Neutrophil (primary cell): ENCODE results near the gene NMNAT2.

Experiments
- H3K27ac ChIP-seq: fragments of 200-600 bp; sonication (generic); 2 replicates; pipeline ENCODE4 v1.5.1; 2016; ENCODE audit warnings: mild to moderate bottlenecking, moderate library complexity
- H3K27me3 ChIP-seq: fragments of 200-600 bp; sonication (generic); 2 replicates; pipeline ENCODE4 v1.6.0; 2016; ENCODE audit warnings: mild to moderate bottlenecking
- H3K36me3 ChIP-seq: fragments of 200-600 bp; sonication (generic); 2 replicates; pipeline ENCODE4 v1.5.1; 2017
- H3K4me1 ChIP-seq, 2 experiments: fragments of 200-600 bp in 1 of 2; sonication (generic) in 1 of 2; 1 replicate in 1 of 2; 2 replicates in 1 of 2; pipeline versions ENCODE4 v1.5.1 to v1.6.1; 2013 to 2016; ENCODE audit warnings: low read depth in 1 of 2, low read length in 1 of 2, mild to moderate bottlenecking in 1 of 2, moderate library complexity in 1 of 2; ENCODE audit not compliant: control insufficient read depth in 1 of 2, insufficient read depth in 1 of 2
- H3K4me3 ChIP-seq, 2 experiments: fragments of 200-600 bp in 1 of 2; sonication (generic) in 1 of 2; 1 replicate in 1 of 2; 2 replicates in 1 of 2; pipeline ENCODE4 v1.5.1; 2013 to 2016; ENCODE audit warnings: low read depth in 1 of 2, low read length in 1 of 2, mild to moderate bottlenecking in 1 of 2, moderate library complexity in 1 of 2
- H3K9me3 ChIP-seq: fragments of 200-600 bp; sonication (generic); 2 replicates; pipeline ENCODE4 v1.5.1; 2016
- TF ChIP-seq, protein P1 (sequence below): fragments of 200-600 bp; sonication (generic); IDR thresholded peaks from 2 replicates; pipeline ENCODE4 v1.5.1; 2016; ENCODE audit warnings: antibody characterized with exemption

The NMNAT2 gene

GRCh38 chr1:183417772-183418491, at the start of gene NMNAT2:
Gene NMNAT2, minus strand, starts transcription at chr1:183418380. Its CDS starts 113 bp downstream, at chr1:183418267.
- Histone ChIP-seq H3K36me3 (no peaks in the 10 kb centered on the region), H3K4me1 (peaks cover 13 to 15% of the 10 kb centered on the region in 2 experiments), H3K27ac (no peak within 1 kb of the TSS), H3K9me3 (no peaks in the 10 kb centered on the region), H3K27me3 (peaks cover 98% of the 10 kb centered on the region), H3K4me3 (no peak within 1 kb of the TSS)
- TF ChIP-seq, protein P1, sequence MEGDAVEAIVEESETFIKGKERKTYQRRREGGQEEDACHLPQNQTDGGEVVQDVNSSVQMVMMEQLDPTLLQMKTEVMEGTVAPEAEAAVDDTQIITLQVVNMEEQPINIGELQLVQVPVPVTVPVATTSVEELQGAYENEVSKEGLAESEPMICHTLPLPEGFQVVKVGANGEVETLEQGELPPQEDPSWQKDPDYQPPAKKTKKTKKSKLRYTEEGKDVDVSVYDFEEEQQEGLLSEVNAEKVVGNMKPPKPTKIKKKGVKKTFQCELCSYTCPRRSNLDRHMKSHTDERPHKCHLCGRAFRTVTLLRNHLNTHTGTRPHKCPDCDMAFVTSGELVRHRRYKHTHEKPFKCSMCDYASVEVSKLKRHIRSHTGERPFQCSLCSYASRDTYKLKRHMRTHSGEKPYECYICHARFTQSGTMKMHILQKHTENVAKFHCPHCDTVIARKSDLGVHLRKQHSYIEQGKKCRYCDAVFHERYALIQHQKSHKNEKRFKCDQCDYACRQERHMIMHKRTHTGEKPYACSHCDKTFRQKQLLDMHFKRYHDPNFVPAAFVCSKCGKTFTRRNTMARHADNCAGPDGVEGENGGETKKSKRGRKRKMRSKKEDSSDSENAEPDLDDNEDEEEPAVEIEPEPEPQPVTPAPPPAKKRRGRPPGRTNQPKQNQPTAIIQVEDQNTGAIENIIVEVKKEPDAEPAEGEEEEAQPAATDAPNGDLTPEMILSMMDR: no peak

DNA sequence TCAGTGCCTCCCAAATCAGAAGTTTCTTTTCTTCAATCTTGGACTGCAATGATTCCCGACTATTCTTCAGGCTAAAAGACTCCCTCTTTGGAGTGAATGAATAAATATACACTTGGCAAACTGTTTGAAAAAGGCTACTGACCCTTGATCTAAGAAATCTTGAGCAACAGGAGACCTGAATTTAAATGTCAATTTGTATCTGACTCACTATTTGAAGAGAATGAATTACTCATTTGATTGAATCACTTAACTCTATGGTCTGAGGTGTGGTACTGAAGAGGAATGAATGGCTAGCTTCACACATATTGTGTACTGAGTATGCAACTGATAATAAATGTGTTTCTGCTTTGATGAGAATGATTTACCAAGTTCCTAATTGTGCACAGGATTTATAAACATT, 49.5 kb upstream of the NMNAT2 start:
- TF ChIP-seq, protein P1: no peak
- Histone ChIP-seq H3K27me3 (no peaks in the 10 kb centered on the region), H3K9me3 (no peaks in the 10 kb centered on the region), H3K4me1 (peaks cover 39 to 43% of the 10 kb centered on the region in 2 experiments), H3K36me3 (no peaks in the 10 kb centered on the region), H3K4me3 (no peak overlapping the region), H3K27ac (no peak overlapping the region)

DNA sequence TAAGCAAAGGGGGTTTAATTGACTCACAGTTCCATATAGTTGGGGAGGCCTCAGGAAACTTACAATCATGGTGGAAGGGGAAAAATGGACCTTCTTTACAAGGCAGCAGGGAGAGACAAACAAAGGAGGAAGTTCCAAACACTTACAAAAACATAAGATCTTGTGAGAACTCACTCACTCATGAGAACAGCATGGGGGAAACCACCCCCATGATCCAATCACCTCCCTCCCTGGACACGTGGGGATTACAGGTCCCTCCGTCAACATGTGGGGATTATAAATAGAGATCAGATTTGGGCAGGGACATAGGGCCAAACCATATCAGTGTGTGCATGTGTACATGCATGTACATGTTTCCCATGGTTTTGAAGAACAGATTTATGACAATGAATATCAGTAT, 48.6 kb upstream of the NMNAT2 start:
- TF ChIP-seq, protein P1: no peak
- no peak overlapping the region for H3K4me3 ChIP-seq
- no peaks in the 10 kb centered on the region for H3K36me3 ChIP-seq

DNA sequence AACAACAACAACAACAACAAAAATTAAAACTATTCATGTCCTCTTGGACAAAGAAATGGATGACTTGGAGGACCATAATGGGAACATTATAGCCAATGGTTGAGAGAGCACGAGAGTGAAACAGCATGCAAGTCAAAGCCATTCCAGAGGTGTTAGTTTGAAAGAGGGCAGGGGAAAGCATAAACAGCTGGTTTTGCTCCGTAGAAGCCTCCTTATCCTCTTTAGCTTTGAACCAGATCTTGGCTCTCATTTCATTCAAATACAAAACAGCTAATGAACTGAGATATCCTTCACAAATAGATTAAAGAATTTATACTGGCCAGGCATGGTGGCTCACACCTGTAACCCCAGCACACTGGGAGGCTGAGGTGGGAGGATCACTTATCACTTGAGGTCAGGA, 45.4 kb upstream of the NMNAT2 start:
- H3K27ac ChIP-seq: peak overlapping the region; percentile 82
- H3K4me1 ChIP-seq: peaks cover 46 to 56% of the 10 kb centered on the region in 2 experiments
- H3K4me3 ChIP-seq: no peak overlapping the region
- TF ChIP-seq, protein P1: no peak
- no peaks in the 10 kb centered on the region for H3K27me3 ChIP-seq
- H3K9me3 ChIP-seq: no peaks in the 10 kb centered on the region
- no peaks in the 10 kb centered on the region for H3K36me3 ChIP-seq

More for the DNA sequence above, 48.6 kb upstream of the NMNAT2 start:
- Histone ChIP-seq H3K4me1 (peaks cover 48 to 52% of the 10 kb centered on the region in 2 experiments), H3K9me3 (no peaks in the 10 kb centered on the region), H3K27me3 (no peaks in the 10 kb centered on the region), H3K27ac (peak overlapping the region; percentile 64)

DNA sequence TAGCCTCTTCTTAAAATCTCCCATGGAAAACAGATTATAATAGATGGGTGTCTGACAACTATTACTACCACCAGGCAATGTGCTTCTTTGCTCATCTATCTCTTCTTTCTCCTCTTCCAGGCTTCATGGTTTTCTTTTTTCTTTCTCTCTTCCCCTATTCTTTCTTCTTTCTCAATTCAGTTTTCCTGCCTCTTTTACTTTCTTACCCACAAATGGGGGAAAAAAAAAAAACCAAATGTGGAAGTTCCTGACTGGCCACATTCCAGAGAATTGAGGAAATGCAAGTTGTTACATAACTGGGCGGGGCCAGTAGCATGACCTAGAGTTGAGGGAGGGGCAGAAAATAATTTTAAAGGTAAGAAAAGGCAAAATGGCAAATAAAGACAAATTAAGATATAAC, 43.2 kb upstream of the NMNAT2 start:
- H3K9me3 ChIP-seq: no peaks in the 10 kb centered on the region

More for the DNA sequence above, 43.2 kb upstream of the NMNAT2 start:
- TF ChIP-seq, protein P1: no peak
- Histone ChIP-seq H3K4me1 (peaks cover 39 to 49% of the 10 kb centered on the region in 2 experiments), H3K27me3 (no peaks in the 10 kb centered on the region), H3K4me3 (peak overlapping the region in 1 of 2 experiments; percentile 29), H3K36me3 (no peaks in the 10 kb centered on the region), H3K27ac (peak overlapping the region; percentile 82)
